ENCODE results near the gene LRRFIP1. TPM values are rescaled to one million over a fixed set of nuclear protein-coding genes. Genes with fewer than 3 reads are reported as not detected.
A peak's percentile ranks its signal among the peaks of the same experiment; 100 is the strongest.

Gene LRRFIP1
- polyA plus RNA-seq, 1 of the 3 experiments (the other 2 are of a cell fraction): 47.3 TPM

DNA sequence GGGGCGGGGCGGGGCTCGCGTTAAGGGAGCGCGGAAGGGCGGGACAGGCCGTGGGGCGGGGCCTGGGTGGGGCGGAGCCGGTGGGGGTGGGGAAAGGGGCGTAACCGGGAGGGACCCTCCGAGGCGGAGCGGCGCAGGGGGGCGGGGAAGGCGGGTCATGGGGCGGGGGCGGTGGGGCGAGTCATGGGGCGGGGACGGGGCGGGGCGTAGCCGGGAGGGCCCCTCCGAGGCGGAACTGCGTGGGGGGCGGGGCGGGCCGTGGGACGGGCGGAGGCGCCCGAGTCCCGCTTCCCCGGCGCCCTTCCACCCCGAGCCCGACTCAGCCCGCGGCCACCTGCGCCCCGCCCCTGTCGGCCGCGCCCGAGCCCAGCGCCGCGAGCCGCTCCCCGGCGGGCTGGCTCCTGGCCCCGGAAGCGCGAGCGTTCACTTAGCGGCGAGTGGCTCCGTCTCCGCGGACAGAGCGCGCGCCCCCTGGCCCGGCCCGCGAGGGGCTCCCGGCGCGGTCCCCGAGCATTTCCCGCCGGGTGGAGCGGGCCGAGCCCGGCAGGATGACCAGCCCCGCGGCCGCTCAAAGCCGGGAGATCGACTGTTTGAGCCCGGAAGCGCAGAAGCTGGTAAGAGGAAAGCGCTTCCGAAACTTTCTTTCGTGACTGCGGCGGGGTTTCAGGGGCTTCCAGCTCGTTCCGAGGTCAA, 64.7 kb downstream of the LRRFIP1 start:
- H3K9me3 ChIP-seq: no peaks in the 10 kb centered on the region
- peak overlapping the region; percentile 82 to 84 for H3K4me3 ChIP-seq (ENCODE audit: low read depth in 2 of 2, low read length in 1 of 2)
- H3K27me3 ChIP-seq (ENCODE audit: insufficient read depth): no peaks in the 10 kb centered on the region
- peak overlapping the region; percentile 84 for H3K4me2 ChIP-seq
- TF ChIP-seq TCF12 (IDR thresholded peaks at IDR 0.05): no peak
- TF ChIP-seq YY1 (IDR thresholded peaks at IDR 0.05; ENCODE audit: low read depth): no peak
- TF ChIP-seq RAD21 (IDR thresholded peaks at IDR 0.05; ENCODE audit: low read length): no peak
- TF ChIP-seq, protein P1, sequence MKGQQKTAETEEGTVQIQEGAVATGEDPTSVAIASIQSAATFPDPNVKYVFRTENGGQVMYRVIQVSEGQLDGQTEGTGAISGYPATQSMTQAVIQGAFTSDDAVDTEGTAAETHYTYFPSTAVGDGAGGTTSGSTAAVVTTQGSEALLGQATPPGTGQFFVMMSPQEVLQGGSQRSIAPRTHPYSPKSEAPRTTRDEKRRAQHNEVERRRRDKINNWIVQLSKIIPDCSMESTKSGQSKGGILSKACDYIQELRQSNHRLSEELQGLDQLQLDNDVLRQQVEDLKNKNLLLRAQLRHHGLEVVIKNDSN (IDR thresholded peaks at IDR 0.05; ENCODE audit: borderline replicate concordance, low read depth): no peak
- no peak for TF ChIP-seq RFX5 (IDR thresholded peaks at IDR 0.05; ENCODE audit: low read length)
- TF ChIP-seq EP300 (IDR thresholded peaks at IDR 0.05; ENCODE audit: borderline replicate concordance in 1 of 2, low read depth in 1 of 2, low read length in 1 of 2): no peak
- H4K20me1 ChIP-seq (ENCODE audit: insufficient read depth): peaks cover 21% of the 10 kb centered on the region
- WGBS (ENCODE audit: low lambda C conversion rate): under 1% methylated on average over 28 of the region's 94 CpGs
- H3K9ac ChIP-seq: peak overlapping the region; percentile 98
- DNase-seq: peak; percentile 99
- H3K79me2 ChIP-seq (ENCODE audit: insufficient read depth): peaks cover 73% of the 10 kb centered on the region
- peak overlapping the region; percentile 8; the same call in 1 of the 2 replicates for H2AFZ ChIP-seq (ENCODE audit: low read depth)
- no peaks in the 10 kb centered on the region for H3K9me2 ChIP-seq
- no peaks in the 10 kb centered on the region for H3K36me3 ChIP-seq (replicated peaks in 1 of 2; ENCODE audit: control insufficient read depth in 1 of 2, insufficient read depth in 2 of 2, low read length in 1 of 2)
- H3F3A ChIP-seq (replicated peaks; ENCODE audit: insufficient read depth): peaks cover 33% of the 10 kb centered on the region
- ChIA-PET CTCF (interaction anchor here (0.9 to 10.7 kb wide), 9 partner anchors 9 to 179 kb away, joined by 3 to 150 read pairs (median 5); no protein-coding TSS in a partner anchor), POLR2A (no interaction called here)
- peaks cover 50 to 53% of the 10 kb centered on the region in 2 experiments for H3K4me1 ChIP-seq (ENCODE audit: control insufficient read depth in 1 of 2, insufficient read depth in 2 of 2, low read depth in 1 of 2, low read length in 1 of 2)
- H3K27ac ChIP-seq (ENCODE audit: low read depth in 2 of 2, low read length in 1 of 2): peak overlapping the region; percentile 60 to 88

DNA sequence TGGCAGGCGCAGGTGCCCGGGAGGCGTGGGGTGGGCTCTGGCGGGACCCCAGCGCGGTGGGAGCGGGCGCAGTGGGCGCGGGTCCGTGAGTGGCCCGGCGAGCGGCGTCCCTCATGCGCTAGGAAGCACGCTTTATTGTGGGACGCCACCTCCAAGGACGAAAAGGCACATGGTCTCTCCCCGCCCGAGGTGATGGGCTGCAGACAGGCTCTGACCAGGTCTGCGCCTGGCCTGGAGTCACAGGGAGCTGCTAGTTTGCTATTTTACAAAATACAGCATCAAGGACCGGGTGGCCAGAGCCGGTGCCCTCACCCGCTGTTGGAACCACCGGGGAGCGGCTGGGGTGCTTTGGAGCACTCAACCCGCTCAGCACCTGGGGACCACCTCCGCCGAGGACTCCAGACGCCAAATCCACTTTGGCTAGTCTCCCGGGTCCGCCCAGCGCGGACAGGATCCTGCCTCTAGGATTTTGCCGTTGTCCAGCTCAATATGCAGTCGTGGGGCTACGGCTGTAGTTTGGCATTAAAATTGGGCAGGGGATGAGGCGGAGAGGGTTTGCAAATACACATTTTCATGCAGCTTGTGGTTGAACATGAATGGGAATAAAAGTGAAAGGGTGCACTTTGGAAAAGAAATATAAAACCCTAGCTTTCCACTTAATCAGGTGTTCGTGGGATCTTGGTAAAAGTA, 65.4 kb downstream of the LRRFIP1 start:
- ChIA-PET CTCF (interaction anchor here (0.6 to 9.0 kb wide), 11 partner anchors 8 to 180 kb away, joined by 3 to 68 read pairs (median 4); no protein-coding TSS in a partner anchor), POLR2A (no interaction called here)
- 3% methylated on average over 31 of the region's 40 CpGs for WGBS (ENCODE audit: low lambda C conversion rate)
- H3K9ac ChIP-seq: peak overlapping the region; percentile 98
- H3K27me3 ChIP-seq (ENCODE audit: insufficient read depth): no peaks in the 10 kb centered on the region
- no peaks in the 10 kb centered on the region for H3K9me3 ChIP-seq
- H3K4me2 ChIP-seq: peak overlapping the region; percentile 84
- H3F3A ChIP-seq (replicated peaks; ENCODE audit: insufficient read depth): peaks cover 30% of the 10 kb centered on the region
- peak overlapping the region; percentile 60 to 88 for H3K27ac ChIP-seq (ENCODE audit: low read depth in 2 of 2, low read length in 1 of 2)
- peaks cover 79% of the 10 kb centered on the region for H3K79me2 ChIP-seq (ENCODE audit: insufficient read depth)
- H2AFZ ChIP-seq (ENCODE audit: low read depth): peak overlapping the region; percentile 8; the same call in 1 of the 2 replicates
- peaks cover 27% of the 10 kb centered on the region for H4K20me1 ChIP-seq (ENCODE audit: insufficient read depth)
- H3K36me3 ChIP-seq (replicated peaks in 1 of 2; ENCODE audit: control insufficient read depth in 1 of 2, insufficient read depth in 2 of 2, low read length in 1 of 2): no peaks in the 10 kb centered on the region
- peaks cover 55 to 56% of the 10 kb centered on the region in 2 experiments for H3K4me1 ChIP-seq (ENCODE audit: control insufficient read depth in 1 of 2, insufficient read depth in 2 of 2, low read depth in 1 of 2, low read length in 1 of 2)
- peak; percentile 58 for DNase-seq
- no peaks in the 10 kb centered on the region for H3K9me2 ChIP-seq
- H3K4me3 ChIP-seq (ENCODE audit: low read depth in 2 of 2, low read length in 1 of 2): peak overlapping the region; percentile 82 to 84
- no peak for TF ChIP-seq FOSL2 (IDR thresholded peaks at IDR 0.05; ENCODE audit: borderline replicate concordance, low read depth)
- TF ChIP-seq, protein P2, sequence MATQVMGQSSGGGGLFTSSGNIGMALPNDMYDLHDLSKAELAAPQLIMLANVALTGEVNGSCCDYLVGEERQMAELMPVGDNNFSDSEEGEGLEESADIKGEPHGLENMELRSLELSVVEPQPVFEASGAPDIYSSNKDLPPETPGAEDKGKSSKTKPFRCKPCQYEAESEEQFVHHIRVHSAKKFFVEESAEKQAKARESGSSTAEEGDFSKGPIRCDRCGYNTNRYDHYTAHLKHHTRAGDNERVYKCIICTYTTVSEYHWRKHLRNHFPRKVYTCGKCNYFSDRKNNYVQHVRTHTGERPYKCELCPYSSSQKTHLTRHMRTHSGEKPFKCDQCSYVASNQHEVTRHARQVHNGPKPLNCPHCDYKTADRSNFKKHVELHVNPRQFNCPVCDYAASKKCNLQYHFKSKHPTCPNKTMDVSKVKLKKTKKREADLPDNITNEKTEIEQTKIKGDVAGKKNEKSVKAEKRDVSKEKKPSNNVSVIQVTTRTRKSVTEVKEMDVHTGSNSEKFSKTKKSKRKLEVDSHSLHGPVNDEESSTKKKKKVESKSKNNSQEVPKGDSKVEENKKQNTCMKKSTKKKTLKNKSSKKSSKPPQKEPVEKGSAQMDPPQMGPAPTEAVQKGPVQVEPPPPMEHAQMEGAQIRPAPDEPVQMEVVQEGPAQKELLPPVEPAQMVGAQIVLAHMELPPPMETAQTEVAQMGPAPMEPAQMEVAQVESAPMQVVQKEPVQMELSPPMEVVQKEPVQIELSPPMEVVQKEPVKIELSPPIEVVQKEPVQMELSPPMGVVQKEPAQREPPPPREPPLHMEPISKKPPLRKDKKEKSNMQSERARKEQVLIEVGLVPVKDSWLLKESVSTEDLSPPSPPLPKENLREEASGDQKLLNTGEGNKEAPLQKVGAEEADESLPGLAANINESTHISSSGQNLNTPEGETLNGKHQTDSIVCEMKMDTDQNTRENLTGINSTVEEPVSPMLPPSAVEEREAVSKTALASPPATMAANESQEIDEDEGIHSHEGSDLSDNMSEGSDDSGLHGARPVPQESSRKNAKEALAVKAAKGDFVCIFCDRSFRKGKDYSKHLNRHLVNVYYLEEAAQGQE (IDR thresholded peaks at IDR 0.05; ENCODE audit: low read depth, low read length): peak; percentile 55
- TF ChIP-seq TAF1 (IDR thresholded peaks at IDR 0.05; ENCODE audit: borderline replicate concordance, low read depth, low read length): no peak
- TF ChIP-seq, protein P1 (IDR thresholded peaks at IDR 0.05; ENCODE audit: borderline replicate concordance, low read depth): 0 out of 2 replicates have a peak, but pooled peaks have one; percentile 5
- TF ChIP-seq EP300 (IDR thresholded peaks at IDR 0.05; ENCODE audit: borderline replicate concordance in 1 of 2, low read depth in 1 of 2, low read length in 1 of 2): no peak
- no peak for TF ChIP-seq RFX5 (IDR thresholded peaks at IDR 0.05; ENCODE audit: low read length)
- peak; percentile 88 for TF ChIP-seq MXI1 (IDR thresholded peaks at IDR 0.05; ENCODE audit: low read depth, low read length)
- no peak for TF ChIP-seq TCF12 (IDR thresholded peaks at IDR 0.05)
- TF ChIP-seq, protein P3, sequence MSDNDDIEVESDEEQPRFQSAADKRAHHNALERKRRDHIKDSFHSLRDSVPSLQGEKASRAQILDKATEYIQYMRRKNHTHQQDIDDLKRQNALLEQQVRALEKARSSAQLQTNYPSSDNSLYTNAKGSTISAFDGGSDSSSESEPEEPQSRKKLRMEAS (IDR thresholded peaks at IDR 0.05; ENCODE audit: low read depth): peak; percentile 55
- TF ChIP-seq FOXM1 (IDR thresholded peaks at IDR 0.05; ENCODE audit: low read depth): no peak

All from SK-N-SH (cell line).